D721Med (cell line): Measurements from ENCODE around the gene AGO1.
"Not testable (repeated sequence)": the region's sequence is repeated elsewhere in the genome, so short reads cannot be mapped to it uniquely, and the experiment has no call there.

ENCODE experiments used
- DNase-seq: peaks from one replicate; pipeline ENCODE4 v3.0.0; 2011; ENCODE audit warnings: low spot score; ENCODE audit not compliant: insufficient read length
- FAIRE-seq: peaks from 2 replicates; lab custom pipeline; 2011; peaks lifted over from hg19 to GRCh38; lab: Jason Lieb, UNC
- CTCF ChIP-seq: IDR thresholded peaks from 2 replicates; pipeline ENCODE4 v1.5.1; 2012; ENCODE audit warnings: mild to moderate bottlenecking, control low read depth; ENCODE audit not compliant: insufficient read depth; ENCODE audit errors: missing control alignments

Gene AGO1

GRCh38 chr1:35939484-35939883 lies 56.5 kb downstream of the AGO1 start:
- FAIRE-seq, result no peak
- TF ChIP-seq CTCF, result no peak
- DNase-seq, result no peak

- TF ChIP-seq CTCF, result no peak
- no peak for FAIRE-seq
- no peak for DNase-seq
Observed at GRCh38 chr1:35945327-35945726, 62.3 kb downstream of the AGO1 start.

- TF ChIP-seq CTCF, result no peak
- no peak for DNase-seq
- FAIRE-seq, result no peak
Observed at GRCh38 chr1:35947547-35947946, 64.5 kb downstream of the AGO1 start.

- FAIRE-seq (no peak), DNase-seq (no peak)
- no peak for TF ChIP-seq CTCF
Observed at GRCh38 chr1:35958558-35958957, 75.5 kb downstream of the AGO1 start.

- no peak for TF ChIP-seq CTCF
- DNase-seq (no peak), FAIRE-seq (no peak)
Observed at GRCh38 chr1:35959304-35959703, 76.3 kb downstream of the AGO1 start.

GRCh38 chr1:35962952-35963351 lies 79.9 kb downstream of the AGO1 start:
- DNase-seq (no peak), FAIRE-seq (no peak)
- no peak for TF ChIP-seq CTCF

GRCh38 chr1:35964277-35964676 lies 81.3 kb downstream of the AGO1 start:
- DNase-seq, FAIRE-seq: not testable (repeated sequence)

GRCh38 chr1:35968396-35968795 lies 85.4 kb downstream of the AGO1 start:
- TF ChIP-seq CTCF, result no peak
- DNase-seq (no peak), FAIRE-seq (no peak)
